AG09319 (cell line): ENCODE measurements around the gene SPOCK1.

Experiments
- DNase-seq: peaks from one replicate; pipeline ENCODE4 v3.0.0-alpha.2; 2010; ENCODE audit warnings: low read depth; ENCODE audit errors: extremely low read depth
- CTCF ChIP-seq: IDR thresholded peaks from 2 replicates; pipeline ENCODE4 v1.5.1; 2011; ENCODE audit warnings: low read depth, mild to moderate bottlenecking, inconsistent platforms, low read length, moderate library complexity

SPOCK1 gene

GRCh38 chr5:137218471-137218870, 280.7 kb downstream of the SPOCK1 start:
- no peak for DNase-seq
- TF ChIP-seq CTCF, result no peak

- DNase-seq, result no peak
- TF ChIP-seq CTCF, result no peak
Measured at GRCh38 chr5:137217599-137218200, 281.4 kb downstream of the SPOCK1 start.

GRCh38 chr5:137216976-137217598, 282.0 kb downstream of the SPOCK1 start:
- no peak for DNase-seq
- no peak for TF ChIP-seq CTCF

- no peak for DNase-seq
- no peak for TF ChIP-seq CTCF
Measured at GRCh38 chr5:137215780-137216179, 283.3 kb downstream of the SPOCK1 start.

- no peak for TF ChIP-seq CTCF
- no peak for DNase-seq
Measured at GRCh38 chr5:137215261-137215660, 283.9 kb downstream of the SPOCK1 start.

- TF ChIP-seq CTCF, result no peak
- no peak for DNase-seq
Measured at GRCh38 chr5:137214446-137215189, 284.5 kb downstream of the SPOCK1 start.

GRCh38 chr5:137212471-137212870, 286.7 kb downstream of the SPOCK1 start:
- no peak for DNase-seq
- no peak for TF ChIP-seq CTCF
